Measurements from ENCODE around the gene SLC22A12.

DNA sequence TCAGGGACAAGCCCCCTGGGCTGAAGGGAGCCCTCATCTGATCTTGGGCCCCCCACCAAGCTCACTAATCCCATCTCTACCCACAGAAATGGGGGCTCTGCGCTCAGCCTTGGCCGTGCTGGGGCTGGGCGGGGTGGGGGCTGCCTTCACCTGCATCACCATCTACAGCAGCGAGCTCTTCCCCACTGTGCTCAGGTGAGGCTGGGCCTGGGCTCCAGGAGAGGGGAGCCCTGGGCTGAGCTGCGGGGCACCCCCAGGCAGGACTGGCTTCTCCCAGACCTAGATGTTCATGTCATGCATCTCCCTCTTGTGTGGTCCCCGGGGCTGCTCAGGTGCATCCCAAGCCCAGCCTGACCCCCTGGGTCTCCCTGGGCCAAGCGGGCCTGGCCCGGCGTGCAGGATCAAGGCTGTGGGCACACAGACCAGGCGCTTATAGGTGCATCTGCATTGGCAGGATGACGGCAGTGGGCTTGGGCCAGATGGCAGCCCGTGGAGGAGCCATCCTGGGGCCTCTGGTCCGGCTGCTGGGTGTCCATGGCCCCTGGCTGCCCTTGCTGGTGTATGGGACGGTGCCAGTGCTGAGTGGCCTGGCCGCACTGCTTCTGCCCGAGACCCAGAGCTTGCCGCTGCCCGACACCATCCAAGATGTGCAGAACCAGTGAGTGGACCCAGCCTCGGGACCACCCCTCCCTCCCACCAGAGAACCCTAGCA lies 9.4 kb downstream of the SLC22A12 start:
- TF ChIP-seq CTCF (conservative IDR thresholded peaks at IDR 0.05; ENCODE audit: low read depth, low read length) (no peak), EZH2 (IDR thresholded peaks at IDR 0.05; ENCODE audit: low read length, unreplicated experiment) (no peak), EZH2phosphoT487 (IDR thresholded peaks at IDR 0.05; ENCODE audit: borderline replicate concordance, low read length) (no peak)
